GM19324 (cell line): ENCODE measurements around the gene STX17.
A peak's percentile ranks its signal among the peaks of the same experiment; 100 is the strongest.

Experiments used
- ATAC-seq: cut with Tn5 transposase; IDR thresholded peaks from one replicate; pipeline ENCODE4 v1.9.1; 2021; ENCODE audit warnings: mild to moderate bottlenecking, moderate library complexity; ENCODE audit not compliant: unreplicated experiment, low FRiP score

STX17 gene

GRCh38 chr9:99905833-99906402, 536 bp upstream of the STX17 start:
- ATAC-seq: peak; percentile 8

- ATAC-seq: no peak
Observed at GRCh38 chr9:99907208-99907532, 716 bp downstream of the STX17 start.

DNA sequence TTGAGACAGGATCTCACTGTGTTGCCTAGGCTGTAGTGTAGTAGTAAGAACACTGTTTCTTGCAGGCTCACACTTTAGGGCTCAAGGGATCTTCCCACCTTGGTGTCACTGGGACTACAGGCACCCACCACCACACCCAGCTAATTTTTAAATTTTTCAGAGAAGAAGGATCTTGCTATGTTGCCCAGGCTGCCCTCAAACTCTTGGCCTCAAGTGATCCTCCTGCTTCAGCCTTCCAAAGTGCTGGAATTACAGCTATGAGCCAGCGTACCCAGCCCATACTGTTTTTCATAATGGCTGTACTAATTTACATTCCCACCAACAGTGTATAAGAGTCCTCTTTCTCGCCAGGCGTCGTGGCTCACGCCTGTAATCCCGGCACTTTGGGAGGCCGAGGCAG, 5.1 kb downstream of the STX17 start:
- ATAC-seq: no peak

DNA sequence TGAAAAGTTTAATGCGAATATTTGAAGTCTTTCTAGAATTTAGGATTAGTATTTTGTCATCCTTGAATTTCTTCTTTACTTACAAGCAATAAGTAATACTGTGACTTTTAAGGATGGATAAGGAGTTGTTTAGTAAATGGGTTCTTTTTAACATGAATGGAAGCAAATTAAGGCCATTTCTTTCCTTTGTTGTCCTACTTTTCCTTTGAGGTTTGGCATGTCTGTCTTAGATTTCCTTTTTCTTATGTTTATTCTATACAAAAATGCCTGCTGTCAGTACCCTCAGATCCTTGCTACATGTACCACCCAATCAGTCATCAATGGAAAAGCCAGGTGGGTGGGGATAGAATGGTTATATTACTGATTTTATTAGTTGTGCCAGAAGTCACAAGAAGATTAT, 10.2 kb downstream of the STX17 start:
- no peak for ATAC-seq

DNA sequence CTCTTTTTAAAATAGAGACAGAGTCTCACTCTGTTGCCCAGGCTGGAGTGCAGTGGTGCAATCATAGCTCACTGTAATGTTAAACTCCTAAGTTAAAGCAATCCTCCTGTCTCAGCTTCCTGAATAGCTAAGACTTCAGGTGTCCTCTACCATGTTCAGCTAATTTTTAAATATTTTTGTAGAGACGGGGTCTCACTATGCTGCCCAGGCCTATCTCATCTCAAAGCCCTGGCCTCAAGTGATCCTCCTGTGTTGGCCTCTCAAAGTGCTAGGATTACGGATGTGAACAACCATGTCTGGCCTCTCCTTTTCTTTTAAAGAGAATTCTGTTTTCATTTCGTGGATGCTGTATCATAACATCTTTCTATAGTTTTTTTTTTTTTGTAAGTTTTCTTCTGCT, 11.7 kb downstream of the STX17 start:
- no peak for ATAC-seq

GRCh38 chr9:99919930-99920329, 13.5 kb downstream of the STX17 start:
- ATAC-seq: no peak

DNA sequence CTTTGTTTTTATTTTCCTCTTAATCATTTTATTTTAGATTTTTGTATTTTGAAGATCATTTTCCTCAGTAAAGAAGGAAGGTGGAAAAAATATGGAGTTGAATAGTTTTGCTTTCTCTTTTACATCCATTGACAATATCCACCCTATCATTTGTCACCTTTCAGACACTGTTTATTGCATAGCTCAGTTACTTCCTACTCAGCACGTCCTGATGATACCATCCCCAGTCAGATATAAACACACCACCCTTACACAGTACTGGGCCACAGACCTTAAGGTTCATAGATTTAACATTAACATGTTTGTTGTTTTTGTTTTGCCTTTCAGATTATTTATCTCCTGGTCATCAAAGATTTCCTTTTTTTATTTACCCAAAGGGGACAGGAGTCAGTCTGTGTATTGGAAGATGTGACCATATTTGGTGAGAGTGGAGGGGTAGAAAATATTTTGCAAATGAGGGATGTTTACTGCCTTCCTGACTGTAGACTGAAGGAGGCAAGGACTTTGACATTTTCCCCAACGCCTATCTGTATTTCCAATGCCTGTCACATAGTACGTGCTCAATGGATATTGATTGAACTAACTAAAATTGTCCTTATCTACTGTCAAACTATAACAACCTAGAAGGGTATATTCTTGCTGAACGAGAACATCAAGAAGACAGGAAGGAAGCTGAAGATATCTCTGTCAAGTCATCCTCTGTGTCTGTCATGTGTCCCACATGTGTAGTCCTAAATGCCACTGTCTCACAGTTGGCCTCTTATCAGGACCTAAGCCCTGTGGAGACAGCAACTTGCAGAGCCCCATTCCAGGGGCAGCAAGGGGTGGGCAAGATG, 15.6 kb downstream of the STX17 start:
- ATAC-seq: no peak

DNA sequence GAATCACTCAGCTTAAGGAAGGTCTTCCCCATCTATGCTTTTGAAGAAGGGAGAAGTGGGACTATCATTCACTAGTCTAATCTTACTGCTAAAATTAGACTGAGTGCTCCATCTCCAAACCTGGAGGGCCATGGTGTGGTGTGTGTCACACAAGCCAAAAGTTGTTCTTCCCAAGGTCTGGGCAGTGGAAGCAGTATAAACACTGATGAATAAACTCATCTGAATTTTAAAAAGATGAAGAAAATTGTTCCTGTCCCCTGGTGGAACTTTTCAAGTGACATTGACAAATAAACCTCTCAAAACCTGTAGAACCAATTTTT, 16.2 kb downstream of the STX17 start:
- ATAC-seq: no peak

DNA sequence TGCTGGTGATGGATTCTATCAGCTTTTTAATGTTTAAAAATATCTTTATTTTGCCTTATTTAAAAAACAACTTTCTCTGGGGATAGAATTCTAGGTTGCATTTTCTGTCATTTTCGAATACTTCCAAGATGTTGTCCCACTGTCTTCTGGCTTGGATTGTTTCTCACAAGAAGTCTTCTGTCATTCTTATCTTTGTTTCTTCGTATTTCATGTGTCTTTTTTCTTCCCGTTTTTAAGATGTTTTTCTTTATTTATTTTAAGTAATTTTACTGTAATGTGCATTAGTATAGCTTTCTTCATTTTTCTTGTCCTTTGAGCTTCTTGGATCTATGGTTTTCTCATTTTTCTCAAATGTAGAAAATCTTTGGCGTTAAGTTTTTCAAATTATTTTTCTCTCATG, 19.1 kb downstream of the STX17 start:
- no peak for ATAC-seq

- ATAC-seq: no peak
Observed at GRCh38 chr9:99929652-99930051, 23.2 kb downstream of the STX17 start.

GRCh38 chr9:99931155-99931840, 24.8 kb downstream of the STX17 start:
- ATAC-seq: no peak

DNA sequence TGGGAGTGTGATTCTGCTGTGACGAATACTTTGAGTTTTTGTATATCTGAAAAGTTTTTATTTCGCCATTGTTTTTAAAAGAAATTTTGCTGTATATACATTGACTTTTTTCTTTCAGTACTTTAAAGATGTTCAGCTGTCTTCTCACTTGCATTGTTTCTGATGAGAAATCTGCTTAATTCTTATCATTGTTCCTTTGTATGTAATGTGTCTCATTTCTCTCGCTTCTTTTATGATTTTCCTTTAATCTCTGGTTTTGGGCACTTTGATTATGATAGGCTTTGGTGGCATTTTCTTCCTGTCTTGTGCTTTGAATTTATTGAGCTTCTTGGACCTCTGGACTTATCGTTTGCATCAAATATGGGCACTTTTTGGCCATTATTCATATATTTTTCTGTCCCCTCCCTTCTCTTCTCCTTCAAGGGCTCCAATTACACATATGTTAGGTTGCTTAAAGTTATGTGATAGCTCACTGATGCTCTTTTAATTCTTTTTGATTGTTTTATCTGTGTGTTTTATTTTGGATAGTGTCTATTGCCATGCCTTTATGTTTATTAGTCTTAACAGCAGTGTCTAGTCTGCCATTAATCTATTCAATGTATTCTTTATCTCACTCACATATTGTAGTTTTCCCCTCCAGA, 30.6 kb downstream of the STX17 start:
- ATAC-seq: no peak

DNA sequence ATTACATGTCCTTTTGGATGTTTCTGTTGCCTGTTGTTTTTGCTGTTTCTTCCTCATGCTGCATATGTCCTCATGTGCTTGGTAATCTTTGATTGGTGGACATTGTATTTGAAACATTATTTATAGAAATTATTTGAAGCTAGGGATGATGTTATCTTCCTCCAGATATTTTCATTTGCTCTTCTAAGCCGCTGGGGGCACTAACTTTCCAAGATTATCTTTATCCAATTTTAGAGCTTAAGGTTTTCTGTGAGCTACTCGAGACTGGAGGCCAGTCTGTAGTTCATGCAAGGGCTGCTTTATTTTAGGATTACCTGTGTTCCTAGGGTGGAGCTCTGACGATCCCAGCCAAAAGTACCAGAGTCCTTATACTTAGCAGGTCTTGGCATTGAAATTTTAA, 40.9 kb downstream of the STX17 start:
- ATAC-seq: no peak

DNA sequence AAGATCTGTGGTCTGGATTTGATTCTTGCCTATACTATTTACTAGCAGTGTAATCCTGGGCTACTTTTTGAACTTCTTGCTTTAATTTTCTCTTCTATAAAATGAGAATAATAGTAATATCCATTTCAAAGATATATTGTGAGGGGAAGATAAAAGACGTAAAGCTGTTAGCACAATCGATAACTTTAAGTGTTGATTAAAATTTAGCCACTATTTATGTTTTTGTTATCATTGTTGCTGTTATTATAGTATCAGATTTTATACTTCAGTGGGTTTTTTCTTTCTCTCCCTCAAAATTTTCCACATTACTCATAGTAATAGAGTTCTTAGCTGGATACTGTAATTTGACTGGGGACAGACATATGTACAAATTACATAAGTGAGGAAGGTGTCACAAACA, 42.0 kb downstream of the STX17 start:
- no peak for ATAC-seq

- no peak for ATAC-seq
Observed at GRCh38 chr9:99948896-99949295, 42.4 kb downstream of the STX17 start.

GRCh38 chr9:99953861-99954507, 47.5 kb downstream of the STX17 start:
- ATAC-seq: no peak

DNA sequence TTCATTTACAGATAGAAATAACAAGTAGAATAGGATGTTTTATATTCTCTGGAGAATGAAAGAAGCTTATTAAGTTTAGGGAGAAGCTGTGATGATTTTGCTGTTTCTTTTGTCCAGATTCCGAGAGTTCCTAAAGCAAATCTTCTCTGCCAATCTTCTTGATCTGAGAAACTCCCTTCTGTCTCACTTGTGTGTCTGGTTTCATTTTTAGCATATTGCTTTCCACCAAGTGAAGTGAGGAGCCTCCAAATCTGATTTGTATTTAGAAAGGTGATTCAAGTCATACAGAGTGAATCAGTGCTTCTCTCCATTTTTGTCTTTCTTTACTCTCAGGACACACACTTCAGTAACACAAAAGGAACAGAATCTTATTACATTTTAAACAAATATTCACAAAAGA, 48.4 kb downstream of the STX17 start:
- ATAC-seq: no peak

GRCh38 chr9:99955606-99956005, 49.2 kb downstream of the STX17 start:
- ATAC-seq: no peak

DNA sequence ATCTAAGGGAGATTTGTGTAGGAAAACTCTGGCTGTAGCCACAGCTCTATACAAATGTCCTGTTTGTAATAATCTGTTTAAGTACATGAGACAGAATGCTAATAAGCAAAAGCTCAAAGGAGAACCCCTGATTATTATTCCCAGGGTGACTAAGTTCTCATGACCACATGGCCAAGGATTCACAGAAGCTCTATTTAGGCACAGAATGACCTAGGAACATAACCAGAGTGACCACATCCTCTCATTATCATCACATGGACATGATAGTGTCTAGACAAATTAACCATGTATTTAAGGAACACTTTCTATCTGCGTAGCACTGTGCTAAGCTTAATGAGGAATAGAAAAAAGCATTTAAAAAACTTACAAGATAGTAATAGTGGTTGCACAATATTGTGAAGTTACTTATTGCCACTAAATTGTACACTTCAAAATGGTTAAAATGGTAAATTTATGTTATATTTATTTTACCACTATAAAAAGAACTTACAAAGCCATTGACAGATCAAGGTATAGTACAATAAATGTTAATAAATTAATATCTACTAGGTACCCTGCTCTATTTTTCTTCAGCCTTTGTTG, 56.3 kb downstream of the STX17 start:
- no peak for ATAC-seq

DNA sequence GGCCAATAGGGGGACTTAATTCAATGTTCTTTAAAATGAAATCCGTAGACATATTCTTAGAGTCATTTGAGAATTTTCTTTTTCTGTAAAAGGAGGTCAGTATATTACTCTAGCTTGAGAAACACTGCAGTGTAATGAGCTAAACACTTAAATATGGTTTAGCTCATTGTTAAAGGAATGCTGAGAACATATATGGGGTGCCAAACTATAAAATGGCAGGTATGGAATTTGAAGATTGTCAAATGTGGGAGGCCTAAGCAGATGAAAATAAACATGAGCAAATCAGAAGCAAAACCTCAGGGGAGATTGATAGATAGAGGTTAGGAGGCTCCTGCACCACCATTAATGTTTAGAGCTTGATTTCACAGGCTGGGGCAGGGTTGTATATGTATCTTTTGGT, 57.9 kb downstream of the STX17 start:
- no peak for ATAC-seq

DNA sequence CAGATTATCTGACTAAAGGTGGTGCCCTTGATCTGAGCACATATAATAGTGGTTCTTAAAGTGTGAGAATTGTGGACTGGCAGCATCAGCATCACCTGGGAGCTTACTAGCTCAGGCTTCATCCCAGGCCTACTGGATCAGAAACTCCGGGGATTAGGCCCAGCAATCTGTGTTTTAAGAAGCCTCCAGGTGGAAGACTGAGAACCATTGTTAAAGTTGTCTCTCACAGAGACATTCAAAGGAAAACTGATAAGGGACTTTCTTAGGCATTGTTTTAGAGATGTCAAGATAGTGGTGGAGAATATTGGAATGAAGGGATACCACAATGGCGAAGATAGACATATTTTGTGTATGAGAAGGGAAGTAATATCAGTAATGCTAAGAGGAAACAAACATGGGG, 59.5 kb downstream of the STX17 start:
- ATAC-seq: no peak
